ENCODE measurements around the gene UBE2V1.
A peak's percentile ranks its signal among the peaks of the same experiment; 100 is the strongest.

The UBE2V1 gene

GRCh38 chr20:50121858-50122271 is 8.9 kb upstream of the UBE2V1 start:
- no peak for TF ChIP-seq CTCF (IDR thresholded peaks at IDR 0.05; ENCODE audit: low read length, missing control alignments)
- DNase-seq (ENCODE audit: low read depth): no peak
- no peak overlapping the region for H3K4me3 ChIP-seq (replicated peaks; ENCODE audit: low read depth, low read length)

GRCh38 chr20:50120935-50121693 is 8.2 kb upstream of the UBE2V1 start:
- no peak overlapping the region for H3K4me3 ChIP-seq (replicated peaks; ENCODE audit: low read depth, low read length)
- peak; percentile 81 for TF ChIP-seq CTCF (IDR thresholded peaks at IDR 0.05; ENCODE audit: low read length, missing control alignments)
- peak; percentile 72 for DNase-seq (ENCODE audit: low read depth)

- DNase-seq (ENCODE audit: low read depth): no peak
- TF ChIP-seq CTCF (IDR thresholded peaks at IDR 0.05; ENCODE audit: low read length, missing control alignments): no peak
- H3K4me3 ChIP-seq (replicated peaks; ENCODE audit: low read depth, low read length): no peak overlapping the region
Observed at GRCh38 chr20:50118203-50118602, 5.3 kb upstream of the UBE2V1 start.

- TF ChIP-seq CTCF (IDR thresholded peaks at IDR 0.05; ENCODE audit: low read length, missing control alignments): no peak
- DNase-seq (ENCODE audit: low read depth): no peak
- H3K4me3 ChIP-seq (replicated peaks; ENCODE audit: low read depth, low read length): peak overlapping the region; percentile 61
Observed at GRCh38 chr20:50116368-50116999, 3.5 kb upstream of the UBE2V1 start.

- DNase-seq (ENCODE audit: low read depth): peak; percentile 98
- TF ChIP-seq CTCF (IDR thresholded peaks at IDR 0.05; ENCODE audit: low read length, missing control alignments): no peak
- peak overlapping the region; percentile 61 for H3K4me3 ChIP-seq (replicated peaks; ENCODE audit: low read depth, low read length)
Observed at GRCh38 chr20:50115591-50116367, 2.8 kb upstream of the UBE2V1 start.

- H3K4me3 ChIP-seq (replicated peaks; ENCODE audit: low read depth, low read length): peak overlapping the region; percentile 61
Observed at GRCh38 chr20:50115041-50115512, 2.1 kb upstream of the UBE2V1 start.

More at GRCh38 chr20:50115041-50115512, 2.1 kb upstream of the UBE2V1 start:
- DNase-seq (ENCODE audit: low read depth): no peak
- TF ChIP-seq CTCF (IDR thresholded peaks at IDR 0.05; ENCODE audit: low read length, missing control alignments): no peak

Measured in fibroblast of pulmonary artery (primary cell).